ENCODE measurements around the gene RAB4A.

The RAB4A gene

GRCh38 chr1:229352975-229353374, 82.1 kb downstream of the RAB4A start:
- in situ Hi-C loops (cut with HindIII; ENCODE audit: low sequenced_read_pairs): no loop called here
- TF ChIP-seq, protein P1, sequence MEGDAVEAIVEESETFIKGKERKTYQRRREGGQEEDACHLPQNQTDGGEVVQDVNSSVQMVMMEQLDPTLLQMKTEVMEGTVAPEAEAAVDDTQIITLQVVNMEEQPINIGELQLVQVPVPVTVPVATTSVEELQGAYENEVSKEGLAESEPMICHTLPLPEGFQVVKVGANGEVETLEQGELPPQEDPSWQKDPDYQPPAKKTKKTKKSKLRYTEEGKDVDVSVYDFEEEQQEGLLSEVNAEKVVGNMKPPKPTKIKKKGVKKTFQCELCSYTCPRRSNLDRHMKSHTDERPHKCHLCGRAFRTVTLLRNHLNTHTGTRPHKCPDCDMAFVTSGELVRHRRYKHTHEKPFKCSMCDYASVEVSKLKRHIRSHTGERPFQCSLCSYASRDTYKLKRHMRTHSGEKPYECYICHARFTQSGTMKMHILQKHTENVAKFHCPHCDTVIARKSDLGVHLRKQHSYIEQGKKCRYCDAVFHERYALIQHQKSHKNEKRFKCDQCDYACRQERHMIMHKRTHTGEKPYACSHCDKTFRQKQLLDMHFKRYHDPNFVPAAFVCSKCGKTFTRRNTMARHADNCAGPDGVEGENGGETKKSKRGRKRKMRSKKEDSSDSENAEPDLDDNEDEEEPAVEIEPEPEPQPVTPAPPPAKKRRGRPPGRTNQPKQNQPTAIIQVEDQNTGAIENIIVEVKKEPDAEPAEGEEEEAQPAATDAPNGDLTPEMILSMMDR (IDR thresholded peaks at IDR 0.05; ENCODE audit: low read depth, low read length, missing control alignments): no peak
- DNase-seq (ENCODE audit: low read depth): no peak

GRCh38 chr1:229354226-229354625, 83.3 kb downstream of the RAB4A start:
- in situ Hi-C loops (cut with HindIII; ENCODE audit: low sequenced_read_pairs): no loop called here

More at GRCh38 chr1:229352975-229353374, 82.1 kb downstream of the RAB4A start:
- H3K4me3 ChIP-seq (ENCODE audit: low read depth, low read length): no peak overlapping the region

More at GRCh38 chr1:229354226-229354625, 83.3 kb downstream of the RAB4A start:
- H3K4me3 ChIP-seq (ENCODE audit: low read depth, low read length): no peak overlapping the region
- DNase-seq (ENCODE audit: low read depth): no peak
- TF ChIP-seq, protein P1 (IDR thresholded peaks at IDR 0.05; ENCODE audit: low read depth, low read length, missing control alignments): no peak

All from astrocyte of the cerebellum (primary cell).